ENCODE measurements around the gene PCDH15. TPM values are rescaled to one million over a fixed set of nuclear protein-coding genes. Genes with fewer than 3 reads are reported as not detected.

PCDH15 gene
- polyA plus RNA-seq, 1 of the 3 experiments (the other 2 are of a cell fraction), result 0.03 TPM

GRCh38 chr10:54002077-54002476 lies 799.0 kb downstream of the PCDH15 start:
- H3K4me1 ChIP-seq (ENCODE audit: control insufficient read depth in 1 of 2, insufficient read depth in 2 of 2, low read depth in 1 of 2, low read length in 1 of 2), result no peaks in the 10 kb centered on the region
- no peaks in the 10 kb centered on the region for H3K9me2 ChIP-seq
- H3K9me3 ChIP-seq, result no peaks in the 10 kb centered on the region
- H2AFZ ChIP-seq (ENCODE audit: low read depth), result no peak overlapping the region
- no peak for TF ChIP-seq RXRA (IDR thresholded peaks at IDR 0.05; ENCODE audit: borderline replicate concordance, low read depth)
- no peak for TF ChIP-seq MEF2A (IDR thresholded peaks at IDR 0.05; ENCODE audit: borderline replicate concordance, low read depth)
- TF ChIP-seq, protein P1, sequence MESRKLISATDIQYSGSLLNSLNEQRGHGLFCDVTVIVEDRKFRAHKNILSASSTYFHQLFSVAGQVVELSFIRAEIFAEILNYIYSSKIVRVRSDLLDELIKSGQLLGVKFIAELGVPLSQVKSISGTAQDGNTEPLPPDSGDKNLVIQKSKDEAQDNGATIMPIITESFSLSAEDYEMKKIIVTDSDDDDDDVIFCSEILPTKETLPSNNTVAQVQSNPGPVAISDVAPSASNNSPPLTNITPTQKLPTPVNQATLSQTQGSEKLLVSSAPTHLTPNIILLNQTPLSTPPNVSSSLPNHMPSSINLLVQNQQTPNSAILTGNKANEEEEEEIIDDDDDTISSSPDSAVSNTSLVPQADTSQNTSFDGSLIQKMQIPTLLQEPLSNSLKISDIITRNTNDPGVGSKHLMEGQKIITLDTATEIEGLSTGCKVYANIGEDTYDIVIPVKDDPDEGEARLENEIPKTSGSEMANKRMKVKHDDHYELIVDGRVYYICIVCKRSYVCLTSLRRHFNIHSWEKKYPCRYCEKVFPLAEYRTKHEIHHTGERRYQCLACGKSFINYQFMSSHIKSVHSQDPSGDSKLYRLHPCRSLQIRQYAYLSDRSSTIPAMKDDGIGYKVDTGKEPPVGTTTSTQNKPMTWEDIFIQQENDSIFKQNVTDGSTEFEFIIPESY (IDR thresholded peaks at IDR 0.05; ENCODE audit: borderline replicate concordance, low read depth), result no peak
- TF ChIP-seq, protein P2, sequence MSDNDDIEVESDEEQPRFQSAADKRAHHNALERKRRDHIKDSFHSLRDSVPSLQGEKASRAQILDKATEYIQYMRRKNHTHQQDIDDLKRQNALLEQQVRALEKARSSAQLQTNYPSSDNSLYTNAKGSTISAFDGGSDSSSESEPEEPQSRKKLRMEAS (IDR thresholded peaks at IDR 0.05; ENCODE audit: low read depth), result no peak
- no peak for TF ChIP-seq TEAD4 (IDR thresholded peaks at IDR 0.05; ENCODE audit: borderline replicate concordance, insufficient read depth)
- TF ChIP-seq RFX5 (IDR thresholded peaks at IDR 0.05; ENCODE audit: low read length), result no peak
- TF ChIP-seq RAD21 (IDR thresholded peaks at IDR 0.05; ENCODE audit: low read length), result no peak
- TF ChIP-seq CHD2 (IDR thresholded peaks at IDR 0.05; ENCODE audit: low read length, partially characterized antibody), result no peak
- no peak for TF ChIP-seq GABPA (IDR thresholded peaks at IDR 0.05; ENCODE audit: low read depth)
- no peak for TF ChIP-seq JUND (IDR thresholded peaks at IDR 0.05)
- TF ChIP-seq REST (IDR thresholded peaks at IDR 0.05; ENCODE audit: low read depth, low read length), result no peak
- no peak for TF ChIP-seq ELF1 (IDR thresholded peaks at IDR 0.05)
- no peak for TF ChIP-seq FOSL2 (IDR thresholded peaks at IDR 0.05; ENCODE audit: borderline replicate concordance, low read depth)
- no peak for TF ChIP-seq POLR2AphosphoS5 (IDR thresholded peaks at IDR 0.05; ENCODE audit: low read depth, low read length)
- no peak for TF ChIP-seq TCF12 (IDR thresholded peaks at IDR 0.05)
- 68% methylated on average over 1 of the region's 1 CpG for WGBS (ENCODE audit: low lambda C conversion rate)
- no peaks in the 10 kb centered on the region for H3K36me3 ChIP-seq (replicated peaks in 1 of 2; ENCODE audit: control insufficient read depth in 1 of 2, insufficient read depth in 2 of 2, low read length in 1 of 2)
- ChIA-PET POLR2A (no interaction called here), CTCF (no interaction called here)
- H3K9ac ChIP-seq, result no peak overlapping the region
- H3K4me2 ChIP-seq, result no peak overlapping the region
- H3K79me2 ChIP-seq (ENCODE audit: insufficient read depth), result no peaks in the 10 kb centered on the region
- H3K27ac ChIP-seq (ENCODE audit: low read depth in 2 of 2, low read length in 1 of 2), result no peak overlapping the region
- no peak for DNase-seq
- H4K20me1 ChIP-seq (ENCODE audit: insufficient read depth), result no peaks in the 10 kb centered on the region
- H3K27me3 ChIP-seq (ENCODE audit: insufficient read depth), result no peaks in the 10 kb centered on the region
- no peak overlapping the region for H3K4me3 ChIP-seq (ENCODE audit: low read depth in 2 of 2, low read length in 1 of 2)
- no peaks in the 10 kb centered on the region for H3F3A ChIP-seq (replicated peaks; ENCODE audit: insufficient read depth)
